Colon (tissue), 2 donors: ENCODE measurements around the gene S100A14.
"Not testable (repeated sequence)": the region's sequence is repeated elsewhere in the genome, so short reads cannot be mapped to it uniquely, and the experiment has no call there.

Experiments used
- FAIRE-seq: peaks from 2 replicates; lab custom pipeline; 2012; peaks lifted over from hg19 to GRCh38; lab: Jason Lieb, UNC
- donor health status: control.
- donor health status: control.

The S100A14 gene

DNA sequence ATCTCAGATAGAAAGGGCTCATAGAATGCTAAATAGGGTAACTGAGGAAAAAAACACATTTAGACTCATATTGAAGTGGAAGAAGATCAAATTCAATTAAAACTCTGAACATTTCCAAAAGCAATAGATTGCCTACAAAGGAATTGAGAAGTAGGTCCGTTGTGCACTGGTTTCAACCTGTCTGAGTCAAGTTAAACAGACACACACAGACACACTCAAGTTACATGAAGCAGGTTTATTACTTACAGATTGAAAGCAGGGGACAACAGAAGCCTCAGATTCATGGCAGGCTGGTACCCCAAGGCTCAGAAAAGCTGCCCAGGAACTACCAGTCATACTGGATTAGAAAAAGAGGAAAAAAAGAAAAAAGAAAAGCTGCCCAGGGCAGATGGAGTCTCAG lies 29.8 kb downstream of the S100A14 start:
- no peak for FAIRE-seq

DNA sequence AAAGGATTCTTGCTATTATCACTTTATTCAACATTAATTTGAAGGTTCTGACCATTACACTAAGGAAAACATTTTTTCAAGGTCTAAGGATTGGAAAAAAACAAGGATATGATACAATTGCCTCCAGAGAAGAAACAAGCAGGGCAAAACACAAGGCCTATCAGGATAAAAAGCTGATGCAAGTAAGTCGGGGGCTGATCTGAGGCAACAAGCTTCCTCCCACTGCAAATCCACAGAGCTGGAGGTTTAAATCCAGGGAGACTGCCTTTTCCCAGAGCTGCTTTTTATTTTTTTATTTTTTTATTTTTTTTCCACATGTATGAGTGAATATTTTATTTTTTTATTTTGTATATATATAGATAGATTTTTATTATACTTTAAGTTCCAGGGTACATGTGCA lies 31.1 kb downstream of the S100A14 start:
- FAIRE-seq = no peak

DNA sequence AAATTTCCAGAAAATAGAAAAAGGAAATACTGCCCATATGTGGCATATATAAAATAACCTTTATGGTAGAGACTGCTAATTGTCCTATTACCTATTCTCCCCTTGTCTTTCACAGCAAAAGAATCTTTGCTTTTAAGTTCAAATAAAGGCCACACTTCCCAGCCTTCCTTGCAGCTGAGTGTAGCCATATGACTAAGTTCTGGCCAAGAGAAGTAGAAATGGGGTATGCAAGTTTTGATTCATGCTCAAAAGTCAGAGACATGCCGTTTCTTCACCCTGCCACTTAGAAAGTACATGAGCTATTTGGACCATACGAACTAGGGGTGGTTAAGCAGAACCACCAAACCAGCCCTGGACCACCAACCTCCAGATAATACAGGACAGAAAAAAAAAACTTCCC lies 32.1 kb downstream of the S100A14 start:
- FAIRE-seq = no peak

DNA sequence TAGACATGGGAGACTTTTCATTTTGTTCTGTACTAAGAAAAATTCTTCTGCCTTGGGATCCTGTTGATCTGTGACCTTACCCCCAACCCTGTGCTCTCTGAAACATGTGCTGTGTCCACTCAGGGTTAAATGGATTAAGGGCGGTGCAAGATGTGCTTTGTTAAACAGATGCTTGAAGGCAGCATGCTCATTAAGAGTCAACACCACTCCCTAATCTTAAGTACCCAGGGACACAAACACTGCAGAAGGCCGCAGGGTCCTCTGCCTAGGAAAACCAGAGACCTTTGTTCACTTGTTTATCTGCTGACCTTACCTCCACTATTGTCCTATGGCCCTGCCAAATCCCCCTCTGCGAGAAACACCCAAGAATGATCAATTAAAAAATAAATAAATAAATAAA lies 32.6 kb downstream of the S100A14 start:
- FAIRE-seq = not testable (repeated sequence)

DNA sequence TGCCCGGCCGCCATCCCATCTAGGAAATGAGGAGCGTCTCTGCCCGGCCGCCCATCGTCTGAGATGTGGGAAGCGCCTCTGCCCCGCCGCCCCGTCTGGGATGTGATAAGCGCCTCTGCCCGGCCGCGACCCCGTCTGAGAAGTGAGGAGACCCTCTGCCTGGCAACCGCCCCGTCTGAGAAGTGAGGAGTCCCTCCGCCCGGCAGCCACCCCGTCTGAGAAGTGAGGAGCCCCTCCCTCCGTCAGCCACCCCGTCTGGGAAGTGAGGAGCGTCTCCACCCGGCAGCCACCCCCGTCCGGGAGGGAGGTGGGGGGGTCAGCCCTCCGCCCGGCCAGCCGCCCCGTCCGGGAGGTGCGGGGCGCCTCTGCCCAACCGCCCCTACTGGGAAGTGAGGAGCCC lies 33.3 kb downstream of the S100A14 start:
- not testable (repeated sequence) for FAIRE-seq

DNA sequence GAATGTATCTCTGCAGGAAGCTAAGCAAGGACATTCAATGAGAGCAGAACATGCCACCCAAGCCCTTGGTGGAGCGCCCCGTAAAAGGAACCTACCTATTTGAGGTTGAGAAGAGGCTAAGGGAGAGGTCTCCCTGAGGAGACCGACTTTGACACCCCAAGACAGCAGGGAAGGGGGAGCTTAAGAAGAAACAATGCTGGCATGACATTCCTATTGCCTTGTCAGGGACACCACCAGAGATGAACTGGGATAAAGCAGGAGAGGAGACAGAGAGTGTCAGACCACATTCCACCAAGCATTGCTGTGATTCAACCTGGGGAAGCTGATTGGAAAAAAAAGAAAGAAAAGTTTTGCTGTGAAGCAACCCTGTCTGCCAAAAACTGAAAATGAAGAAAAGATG lies 37.2 kb downstream of the S100A14 start:
- no peak for FAIRE-seq

DNA sequence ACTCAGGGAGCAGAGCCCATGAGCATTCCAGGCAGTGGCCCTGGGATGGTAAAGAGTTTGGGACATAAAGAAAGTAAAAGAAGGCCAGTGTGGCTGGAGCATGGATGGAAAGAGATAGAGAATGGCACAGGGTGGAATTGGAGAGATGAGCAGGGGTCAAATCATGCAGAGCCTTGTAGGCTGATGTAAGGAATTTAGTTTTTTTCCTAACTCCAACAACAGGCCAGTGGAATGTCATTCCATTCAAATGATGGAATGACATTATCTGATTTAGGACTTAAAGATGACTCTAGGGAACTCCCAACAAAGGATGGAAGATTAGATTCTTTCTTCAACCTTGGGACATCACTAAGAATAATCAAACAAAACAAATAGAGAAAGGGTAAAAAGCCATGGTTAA lies 37.6 kb downstream of the S100A14 start:
- no peak for FAIRE-seq

DNA sequence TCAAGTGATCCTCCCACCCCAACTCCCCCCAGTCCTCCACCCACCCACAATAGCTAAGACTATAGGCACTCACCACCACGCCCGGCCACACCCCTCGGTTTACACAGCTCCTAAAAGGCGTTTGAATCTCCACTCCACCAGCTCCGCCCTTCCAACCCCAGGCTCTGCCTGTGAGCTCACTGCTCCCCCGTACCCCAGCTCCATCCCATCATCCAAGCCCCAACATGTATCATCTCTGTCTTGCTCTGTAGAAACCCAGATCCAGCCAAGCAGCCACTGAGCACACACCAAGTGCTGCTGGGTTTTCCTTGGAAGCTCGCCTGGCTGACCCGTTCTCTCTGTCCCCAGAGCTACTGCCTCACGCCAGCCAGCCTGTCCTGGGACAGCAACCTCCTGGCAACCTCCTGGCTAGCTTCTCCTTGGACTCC lies 38.5 kb downstream of the S100A14 start:
- no peak for FAIRE-seq

DNA sequence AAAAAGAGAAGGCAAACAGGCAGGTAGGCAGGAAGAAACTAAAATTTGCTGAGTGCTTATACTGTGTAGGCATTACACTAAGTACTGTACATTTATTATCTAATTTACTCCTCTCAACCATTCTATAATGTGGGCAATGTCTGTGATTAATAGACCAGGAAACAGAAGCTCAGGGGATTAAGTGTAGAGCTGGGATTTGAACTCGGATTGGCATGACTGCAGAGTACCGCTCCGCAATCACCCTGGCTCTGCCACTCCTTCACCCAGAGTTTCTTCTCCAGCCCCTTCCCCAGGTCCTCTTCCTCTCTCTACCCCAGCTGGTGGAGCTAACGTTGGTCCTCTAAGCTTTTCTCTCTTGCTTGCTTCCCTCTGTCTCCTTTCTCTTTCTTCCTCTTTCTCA lies 39.0 kb downstream of the S100A14 start:
- no peak for FAIRE-seq

DNA sequence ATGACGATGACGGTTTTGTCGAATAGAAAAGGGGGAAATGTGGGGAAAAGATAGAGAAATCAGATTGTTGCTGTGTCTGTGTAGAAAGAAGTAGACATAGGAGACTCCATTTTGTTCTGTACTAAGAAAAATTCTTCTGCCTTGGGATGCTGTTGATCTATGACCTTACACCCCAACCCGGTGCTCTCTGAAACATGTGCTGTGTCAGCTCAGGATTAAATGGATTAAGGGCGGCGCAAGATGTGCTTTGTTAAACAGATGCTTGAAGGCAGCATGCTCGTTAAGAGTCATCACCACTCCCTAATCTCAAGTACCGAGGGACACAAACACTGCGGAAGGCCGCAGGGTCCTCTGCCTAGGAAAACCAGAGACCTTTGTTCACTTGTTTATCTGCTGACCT lies 40.6 kb downstream of the S100A14 start:
- not testable (repeated sequence) for FAIRE-seq

DNA sequence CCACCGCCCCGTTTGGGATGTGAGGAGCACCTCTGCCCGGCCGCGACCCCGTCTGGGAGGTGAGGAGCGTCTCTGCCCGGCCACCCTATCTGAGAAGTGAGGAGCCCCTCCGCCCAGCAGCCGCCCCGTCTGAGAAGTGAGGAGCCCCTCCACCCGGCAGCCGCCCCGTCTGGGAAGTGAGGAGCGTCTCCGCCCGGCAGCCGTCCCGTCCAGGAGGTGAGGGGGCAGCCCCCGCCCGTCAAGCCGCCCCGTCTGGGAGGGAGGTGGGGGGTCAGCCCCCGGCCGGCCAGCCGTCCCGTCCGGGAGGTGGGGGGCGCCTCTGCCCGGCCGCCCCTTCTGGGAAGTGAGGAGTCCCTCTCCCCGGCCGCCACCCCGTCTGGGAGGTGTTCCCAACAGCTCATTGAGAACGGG lies 41.0 kb downstream of the S100A14 start:
- not testable (repeated sequence) for FAIRE-seq

DNA sequence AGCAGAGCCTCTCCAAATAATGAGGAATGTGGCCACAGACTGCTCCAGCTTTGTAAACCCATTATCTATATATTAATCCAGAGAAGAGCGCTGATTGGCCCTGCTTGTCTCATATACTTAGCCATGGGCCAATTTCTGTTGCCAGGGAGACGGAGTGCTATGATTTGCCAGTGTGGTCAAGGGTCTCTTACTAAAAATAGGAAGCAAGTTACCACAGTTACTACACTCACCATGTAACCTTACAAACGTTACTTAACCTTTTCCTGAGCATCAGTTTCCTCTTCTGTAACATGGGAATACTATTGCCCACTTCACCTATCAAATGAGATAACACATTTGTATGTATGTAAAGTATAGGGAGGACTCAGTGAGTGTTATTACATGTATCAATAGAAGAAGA lies 42.8 kb downstream of the S100A14 start:
- FAIRE-seq = no peak

DNA sequence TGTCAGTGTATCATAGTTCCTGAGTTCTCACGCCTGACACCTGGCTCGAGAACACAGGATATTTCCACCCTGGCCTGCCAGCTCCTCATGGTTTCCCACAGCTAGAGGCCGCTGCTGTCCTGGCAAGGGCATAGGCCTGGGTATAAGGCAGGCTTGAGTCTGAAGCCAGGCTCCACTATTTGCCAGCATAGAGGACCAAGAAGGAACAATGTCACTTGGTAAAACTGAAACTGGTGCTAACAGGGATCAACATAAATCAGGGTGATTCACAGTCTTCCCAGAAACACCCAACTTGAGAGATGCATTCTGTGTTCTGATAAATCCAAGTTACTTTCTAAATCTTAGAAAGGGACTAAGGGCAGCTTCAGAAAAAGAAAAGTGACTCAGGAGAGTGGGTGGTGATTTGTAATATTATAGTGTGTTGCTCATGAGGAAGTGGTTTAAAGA lies 43.5 kb downstream of the S100A14 start:
- FAIRE-seq = no peak

DNA sequence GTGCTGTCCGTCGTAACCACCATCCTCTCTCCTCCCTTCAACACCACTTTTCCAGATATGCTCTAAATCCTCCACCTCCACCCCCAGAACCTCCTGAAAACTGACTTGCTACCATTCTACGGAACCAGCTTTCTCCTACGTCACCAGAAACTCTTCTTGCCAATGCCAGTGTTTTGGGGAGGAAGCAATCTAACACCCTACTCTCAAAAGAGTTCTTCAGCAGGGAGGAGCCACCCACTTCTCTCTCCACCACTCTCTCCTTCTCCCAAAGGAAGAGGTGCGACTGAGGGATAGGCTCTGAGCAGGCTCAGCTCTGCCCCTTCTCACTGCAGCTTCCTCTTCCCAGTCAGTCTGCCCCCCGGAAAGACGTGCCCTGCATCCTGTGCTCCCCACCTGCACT lies 44.4 kb downstream of the S100A14 start:
- FAIRE-seq = no peak

DNA sequence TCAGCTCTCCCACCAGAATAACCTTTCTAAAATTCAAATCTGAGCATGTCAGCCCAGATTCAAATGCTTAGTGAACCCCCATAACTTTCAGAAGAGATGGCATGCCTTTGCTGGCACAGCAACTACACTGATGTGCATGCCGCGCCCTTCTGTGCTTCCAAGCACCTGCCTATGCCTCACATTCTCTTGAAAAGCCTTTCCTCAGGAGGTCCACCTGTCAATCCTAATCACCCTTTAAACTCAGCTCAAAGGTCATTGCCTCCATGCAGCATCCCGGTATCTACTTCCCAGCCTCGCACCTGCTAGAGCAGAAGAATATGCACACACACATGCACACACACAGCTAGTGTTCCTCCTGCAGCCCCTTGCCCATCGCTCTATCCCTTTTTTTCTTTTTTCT lies 45.3 kb downstream of the S100A14 start:
- no peak for FAIRE-seq

DNA sequence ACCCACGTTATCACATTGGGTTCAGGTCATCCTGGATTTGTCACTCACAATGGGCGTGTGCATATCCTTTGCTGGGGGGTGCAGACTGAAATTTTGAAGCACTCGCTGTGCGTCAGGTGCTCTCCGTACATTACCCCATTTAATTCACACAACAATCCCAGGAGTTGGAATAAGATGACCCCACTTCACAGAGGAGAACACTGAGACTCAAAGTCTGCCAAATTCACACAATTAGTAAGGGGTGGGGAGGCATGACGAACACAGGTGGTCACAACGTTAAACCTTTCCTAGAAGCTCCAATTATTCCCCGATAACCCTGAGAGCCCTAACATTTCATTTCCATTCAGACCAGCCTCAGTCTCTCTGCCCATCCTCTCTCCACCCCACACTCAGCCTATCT lies 46.7 kb downstream of the S100A14 start:
- FAIRE-seq = no peak

DNA sequence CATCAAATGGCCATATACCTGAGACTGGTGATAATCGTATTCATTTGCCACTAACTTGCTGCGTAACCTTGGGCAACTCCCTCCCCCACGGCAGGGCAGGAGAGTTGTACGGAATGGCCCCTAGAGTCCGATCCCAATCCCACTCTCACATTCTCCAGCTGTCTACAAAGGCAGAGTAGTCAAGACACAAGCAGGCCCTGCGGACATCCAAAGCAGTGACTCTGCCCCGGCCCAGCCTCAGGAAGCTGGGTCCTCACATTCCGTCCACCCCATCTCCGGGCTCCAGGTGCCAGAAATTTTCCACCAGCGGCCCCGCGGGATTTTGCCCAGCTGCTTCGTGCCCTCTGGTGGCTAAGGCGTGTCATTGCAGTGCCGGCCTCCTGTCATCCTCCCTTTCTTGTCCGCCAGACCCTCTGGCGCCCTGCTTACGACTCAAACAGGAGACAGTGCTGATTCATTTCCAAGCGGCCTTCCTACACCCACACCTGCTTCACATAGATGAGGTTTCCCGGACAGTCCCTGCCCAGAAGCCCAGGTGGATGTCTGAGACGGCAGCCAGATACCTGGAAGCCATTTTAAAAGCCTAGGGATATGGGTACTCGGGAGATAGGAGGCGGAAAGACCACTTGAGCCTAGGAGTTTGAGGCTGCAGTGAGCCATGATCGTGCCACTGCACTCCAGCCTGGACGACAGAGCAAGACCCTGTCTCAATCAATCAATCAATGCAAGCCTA lies 47.6 kb downstream of the S100A14 start:
- no peak for FAIRE-seq

DNA sequence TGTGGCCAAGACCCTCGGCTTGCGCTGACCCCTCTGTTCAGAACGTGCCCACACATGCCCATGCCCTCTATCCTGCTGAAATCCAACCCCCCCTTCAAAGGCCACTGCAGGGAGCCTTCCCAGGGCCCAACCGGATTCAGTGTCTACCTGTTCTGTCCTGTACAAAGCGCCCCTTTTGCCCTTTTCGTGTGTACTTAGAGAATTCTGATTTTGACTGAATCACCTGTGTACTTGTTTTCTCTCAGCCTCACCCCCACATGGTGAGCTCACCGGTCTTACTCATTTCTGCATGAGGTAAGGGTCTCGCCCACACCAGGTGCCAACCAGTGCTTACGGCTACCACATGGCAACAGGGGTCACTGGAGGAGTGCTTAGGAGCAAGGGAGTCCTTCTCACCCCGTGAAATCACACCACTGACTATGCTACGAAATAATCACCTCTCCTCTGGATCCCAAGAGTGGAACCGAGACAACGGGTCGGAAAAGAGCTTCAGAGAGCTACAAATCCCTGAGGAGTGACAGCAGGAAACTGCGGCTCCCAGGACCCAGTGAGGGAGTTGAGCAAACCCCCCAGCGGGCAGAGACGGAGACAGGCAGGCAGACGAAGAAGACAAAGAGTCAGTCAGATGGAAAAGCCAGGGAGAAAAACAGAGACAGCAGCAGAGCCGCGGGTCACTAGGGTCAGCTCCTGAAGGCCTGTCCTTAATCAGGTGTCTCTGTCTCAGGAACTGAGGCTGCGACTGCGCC lies 48.3 kb downstream of the S100A14 start:
- no peak for FAIRE-seq

DNA sequence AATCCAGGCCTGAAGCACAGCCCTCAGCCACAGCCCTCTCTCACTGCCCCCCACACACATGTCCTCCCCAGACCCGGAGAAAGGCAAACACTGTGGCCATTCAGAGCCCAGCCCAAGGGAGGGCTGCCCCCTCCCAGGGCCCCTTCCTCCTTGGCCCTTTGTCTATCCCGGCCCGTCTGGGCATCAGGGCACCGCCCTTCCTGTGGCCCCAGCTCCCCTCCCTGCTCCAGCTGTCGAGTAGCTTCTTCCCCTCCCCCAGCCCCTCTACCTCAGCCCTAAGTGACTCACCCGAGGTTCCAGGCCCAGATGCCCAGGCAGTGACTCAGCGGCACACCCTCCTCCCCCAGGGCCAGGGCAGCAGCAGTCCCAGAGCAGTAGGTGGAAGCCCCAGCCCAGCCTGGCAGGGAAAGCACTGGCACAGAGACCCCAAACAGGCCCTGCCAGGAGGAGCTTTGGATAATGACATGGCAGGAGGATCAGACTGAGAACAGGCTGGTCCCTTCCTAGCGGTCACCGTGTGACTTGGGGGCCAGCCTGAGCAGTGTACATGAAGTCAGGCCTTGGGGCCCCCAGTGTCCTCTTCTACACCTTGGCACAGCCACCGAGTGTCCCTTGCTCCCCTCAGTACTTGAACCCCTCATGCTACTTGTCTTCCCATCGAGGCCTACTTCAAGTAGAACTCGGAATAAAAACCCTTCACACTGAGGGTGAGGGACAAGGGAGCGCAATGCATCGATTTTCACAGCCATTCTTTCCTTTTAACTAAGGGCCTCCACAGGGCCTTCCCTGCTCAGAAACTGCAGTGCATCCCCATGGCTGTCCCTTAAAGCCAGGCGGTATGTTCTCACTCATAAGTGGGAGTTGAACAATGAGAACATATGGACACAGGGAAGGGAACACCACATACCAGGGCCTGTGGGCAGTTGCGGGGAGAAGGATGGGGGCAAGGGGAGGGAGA lies 49.4 kb downstream of the S100A14 start:
- no peak for FAIRE-seq

DNA sequence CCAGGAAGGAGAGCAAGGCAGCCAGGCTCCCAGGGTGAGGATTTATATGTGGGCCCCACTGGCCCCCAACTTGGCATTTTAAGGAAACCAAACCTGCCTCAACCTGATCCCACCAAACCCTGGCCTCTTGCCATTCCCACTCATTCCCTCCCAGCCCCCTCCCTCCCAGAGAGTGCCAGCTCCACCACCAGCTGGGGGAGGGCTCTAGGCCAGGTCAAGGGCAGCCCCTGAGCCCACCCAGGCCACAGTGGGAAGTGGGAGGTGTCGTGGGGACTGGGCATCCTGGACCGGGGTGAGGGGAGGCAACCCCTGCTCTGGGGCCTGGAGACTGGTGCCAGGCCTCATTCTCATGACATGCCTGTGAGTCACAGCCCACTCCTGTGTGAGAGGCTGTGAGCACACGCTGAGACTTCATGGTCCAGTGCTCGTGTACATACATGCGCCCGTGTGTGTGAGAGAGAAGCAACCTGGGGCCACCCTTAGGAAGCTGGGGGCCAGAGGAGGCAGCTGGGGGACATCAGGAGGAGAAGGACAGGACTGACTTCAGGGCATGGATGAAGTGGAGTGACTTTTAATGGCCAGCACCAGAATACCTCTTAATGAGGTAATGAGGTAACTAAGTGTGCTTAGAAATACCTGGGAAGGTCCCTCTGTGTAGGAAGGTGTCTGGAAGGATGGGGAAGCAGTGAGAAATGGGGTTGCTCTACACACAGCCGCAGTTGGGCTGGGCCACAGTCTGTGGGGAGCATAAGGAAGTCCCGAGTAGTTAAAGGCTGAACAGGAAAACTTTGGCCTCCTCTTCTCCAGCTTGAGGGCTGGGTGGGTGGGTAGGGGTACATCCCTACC lies 50.4 kb downstream of the S100A14 start, which contains the start of gene S100A2:
Gene S100A2, minus strand, starts transcription at position 316 of the 846 bp plus-strand sequence. CDS start 1,967 bp downstream, outside the sequence.
- FAIRE-seq = no peak
